CD14-positive monocyte (primary cell): ENCODE data around the gene SFMBT2. TPM values are rescaled to one million over a fixed set of nuclear protein-coding genes. Genes with fewer than 3 reads are reported as not detected.

Experiments used
- DNase-seq, 3 donors: peaks; one replicate each; pipeline ENCODE4 v3.0.0-alpha.2; 2011 to 2022
- H2AFZ ChIP-seq: 2 replicates; pipeline ENCODE4 v1.6.0; 2012; ENCODE audit warnings: mild to moderate bottlenecking, low read depth, low read length, inconsistent platforms; ENCODE audit not compliant: insufficient read depth, poor library complexity, severe bottlenecking
- H3K27ac ChIP-seq, 2 donors: 1 replicate in 1 of 2; 2 replicates in 1 of 2; pipeline ENCODE4 v1.5.1; 2012 to 2013; ENCODE audit warnings: low read length in 2 of 2, control low read depth in 1 of 2, inconsistent platforms in 1 of 2, low read depth in 1 of 2, mild to moderate bottlenecking in 1 of 2
- H3K27me3 ChIP-seq, 2 donors: one replicate each; pipeline versions ENCODE4 v1.6.0 to v1.6.1; 2011 to 2013; ENCODE audit warnings: low read length in 2 of 2; ENCODE audit not compliant: control insufficient read depth in 2 of 2, insufficient read depth in 2 of 2
- H3K36me3 ChIP-seq, 2 donors: replicated peaks in 1 of 2; 1 replicate in 1 of 2; 2 replicates in 1 of 2; pipeline versions ENCODE4 v1.5.1 to v1.6.1; 2012 to 2013; ENCODE audit warnings: low read length in 2 of 2, control low read depth in 1 of 2, inconsistent platforms in 1 of 2, mild to moderate bottlenecking in 1 of 2; ENCODE audit not compliant: insufficient read depth in 2 of 2, control insufficient read depth in 1 of 2
- H3K4me1 ChIP-seq, 2 donors: 1 replicate in 1 of 2; 2 replicates in 1 of 2; pipeline versions ENCODE4 v1.5.1 to v1.6.1; 2012 to 2013; ENCODE audit warnings: low read length in 2 of 2, control low read depth in 1 of 2, inconsistent platforms in 1 of 2, mild to moderate bottlenecking in 1 of 2, moderate library complexity in 1 of 2; ENCODE audit not compliant: insufficient read depth in 2 of 2, control insufficient read depth in 1 of 2
- H3K4me2 ChIP-seq: replicated peaks from 2 replicates; pipeline ENCODE3; 2012; ENCODE audit warnings: low read length, moderate library complexity, mild to moderate bottlenecking; ENCODE audit not compliant: poor library complexity, severe bottlenecking; ENCODE audit errors: extremely low read depth
- H3K4me3 ChIP-seq, 3 experiments: fragments of 200-600 bp in 1 of 3; sonication (generic) in 1 of 3; replicated peaks in 1 of 3; 1 replicate in 2 of 3; 2 replicates in 1 of 3; pipeline ENCODE4 v1.5.1; 2011 to 2013; ENCODE audit warnings: low read length in 3 of 3, mild to moderate bottlenecking in 3 of 3, control low read depth in 2 of 3, low read depth in 2 of 3, inconsistent platforms in 1 of 3, moderate library complexity in 1 of 3
- H3K79me2 ChIP-seq: 2 replicates; pipeline ENCODE4 v1.6.0; 2012; ENCODE audit warnings: mild to moderate bottlenecking, control low read depth, inconsistent platforms, low read length, moderate library complexity; ENCODE audit not compliant: insufficient read depth
- H3K9ac ChIP-seq: 2 replicates; pipeline ENCODE4 v1.6.0; 2017; ENCODE audit warnings: low read length, mild to moderate bottlenecking; ENCODE audit not compliant: insufficient read depth, poor library complexity, severe bottlenecking
- H3K9me3 ChIP-seq, 2 donors: replicated peaks in 1 of 2; 1 replicate in 1 of 2; 2 replicates in 1 of 2; pipeline versions ENCODE4 v1.5.1 to v1.6.1; 2012 to 2013; ENCODE audit warnings: low read length in 2 of 2, control low read depth in 1 of 2; ENCODE audit not compliant: control insufficient read depth in 1 of 2, insufficient read depth in 1 of 2
- H4K20me1 ChIP-seq: 2 replicates; pipeline ENCODE4 v1.6.0; 2012; ENCODE audit warnings: mild to moderate bottlenecking, low read length, control low read depth, moderate library complexity; ENCODE audit not compliant: insufficient read depth
- H3K27ac Mint-ChIP-seq, 7 donors: one replicate each; pipeline ENCODE4 v1.8.0; 2020; ENCODE audit warnings: mild to moderate bottlenecking in 7 of 7, mixed read lengths in 7 of 7, moderate library complexity in 6 of 7, inconsistent platforms in 2 of 7
- H3K27me3 Mint-ChIP-seq, 3 donors: one replicate each; pipeline ENCODE4 v1.8.0; 2021 to 2022; ENCODE audit warnings: low read depth in 3 of 3, mild to moderate bottlenecking in 3 of 3, mixed read lengths in 3 of 3, moderate library complexity in 3 of 3, inconsistent platforms in 1 of 3
- H3K36me3 Mint-ChIP-seq, 2 donors: one replicate each; pipeline ENCODE4 v1.8.0; 2020; ENCODE audit warnings: mixed read lengths in 2 of 2, inconsistent platforms in 1 of 2, mild to moderate bottlenecking in 1 of 2
- H3K4me1 Mint-ChIP-seq: one replicate; pipeline ENCODE4 v1.8.0; 2020; ENCODE audit warnings: mild to moderate bottlenecking, mixed read lengths
- H3K4me3 Mint-ChIP-seq, 2 donors: one replicate each; pipeline ENCODE4 v1.8.0; 2020; ENCODE audit warnings: mild to moderate bottlenecking in 2 of 2, mixed read lengths in 2 of 2, moderate library complexity in 1 of 2
- H3K9me3 Mint-ChIP-seq, 7 donors: one replicate each; pipeline ENCODE4 v1.8.0; 2020 to 2022; ENCODE audit warnings: mixed read lengths in 7 of 7, mild to moderate bottlenecking in 6 of 7, moderate library complexity in 6 of 7, inconsistent platforms in 2 of 7
- WGBS: methylation state at CpG from one replicate; pipeline ENCODE4 v1.1.5; 2013; ENCODE audit warnings: missing lambda C conversion rate; ENCODE audit not compliant: insufficient coverage; 5-methylcytosine and 5-hydroxymethylcytosine counted together
- intact Hi-C, 2 donors: fragments of 100-400 bp; cut with micrococcal nuclease; formaldehyde crosslinking; loops; one replicate each; pipeline versions ENCODE4 v1.15.0 to v1.15.1; 2023
- polyA plus RNA-seq, 3 donors: library from polyadenylated mRNA; depleted of rRNA in 1 of 3; unstranded in 2 of 3; stranded (reverse) in 1 of 3; fragments of 300-500 nt in 2 of 3; fragments of >200 nt in 1 of 3; fragmentation: Illumina TruSeq in 2 of 3; gene quantifications; 1 replicate in 2 of 3; 2 replicates in 1 of 3; pipeline ENCODE4 v1.2.3, GENCODE V29; 2012 to 2021
- TF ChIP-seq, protein P1 (sequence below): fragments of 200-600 bp; IDR thresholded peaks from one replicate; pipeline ENCODE4 v1.8.0; 2022; ENCODE audit warnings: antibody characterized with exemption, mild to moderate bottlenecking

Gene SFMBT2
- polyA plus RNA-seq, 3 donors = 0.53 to 10.9 (median 1.6) TPM

DNA sequence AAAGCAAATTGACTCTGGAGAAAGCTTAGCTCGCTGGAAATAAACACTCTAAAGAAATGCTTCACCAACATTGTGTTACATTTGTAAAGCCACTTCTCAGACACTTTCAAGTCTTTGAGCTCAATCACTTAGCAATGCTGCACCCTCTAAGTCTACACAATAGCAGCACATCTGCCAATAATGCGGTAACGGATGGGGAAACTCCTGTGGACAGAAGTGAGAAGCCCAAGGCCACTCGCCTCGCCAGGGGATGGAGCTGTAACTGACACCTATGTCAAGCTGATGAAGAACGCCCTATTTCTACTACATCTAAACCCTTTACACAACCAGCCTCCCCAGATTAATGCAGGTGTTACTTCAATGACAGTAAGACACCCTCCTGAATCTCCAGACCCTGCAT, 167.7 kb downstream of the SFMBT2 start:
- Mint-ChIP-seq H3K27me3 (peaks cover 0 to 2% (median 0%) of the 10 kb centered on the region in 3 donors), H3K9me3 (peaks cover 0 to 3% (median 0%) of the 10 kb centered on the region in 7 donors), H3K27ac (peak overlapping the region in 3 of 7 donors; percentile 28 to 99 (median 95)), H3K4me3 (no peak overlapping the region), H3K36me3 (peaks cover 27 to 28% of the 10 kb centered on the region in 2 donors), H3K4me1 (peaks cover 16% of the 10 kb centered on the region)
- TF ChIP-seq, protein P1, sequence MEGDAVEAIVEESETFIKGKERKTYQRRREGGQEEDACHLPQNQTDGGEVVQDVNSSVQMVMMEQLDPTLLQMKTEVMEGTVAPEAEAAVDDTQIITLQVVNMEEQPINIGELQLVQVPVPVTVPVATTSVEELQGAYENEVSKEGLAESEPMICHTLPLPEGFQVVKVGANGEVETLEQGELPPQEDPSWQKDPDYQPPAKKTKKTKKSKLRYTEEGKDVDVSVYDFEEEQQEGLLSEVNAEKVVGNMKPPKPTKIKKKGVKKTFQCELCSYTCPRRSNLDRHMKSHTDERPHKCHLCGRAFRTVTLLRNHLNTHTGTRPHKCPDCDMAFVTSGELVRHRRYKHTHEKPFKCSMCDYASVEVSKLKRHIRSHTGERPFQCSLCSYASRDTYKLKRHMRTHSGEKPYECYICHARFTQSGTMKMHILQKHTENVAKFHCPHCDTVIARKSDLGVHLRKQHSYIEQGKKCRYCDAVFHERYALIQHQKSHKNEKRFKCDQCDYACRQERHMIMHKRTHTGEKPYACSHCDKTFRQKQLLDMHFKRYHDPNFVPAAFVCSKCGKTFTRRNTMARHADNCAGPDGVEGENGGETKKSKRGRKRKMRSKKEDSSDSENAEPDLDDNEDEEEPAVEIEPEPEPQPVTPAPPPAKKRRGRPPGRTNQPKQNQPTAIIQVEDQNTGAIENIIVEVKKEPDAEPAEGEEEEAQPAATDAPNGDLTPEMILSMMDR = no peak
- peaks cover 9 to 14% of the 10 kb centered on the region in 2 donors for H3K4me1 ChIP-seq
- WGBS = 94% methylated on average over 6 of the region's 6 CpGs
- no peaks in the 10 kb centered on the region for H4K20me1 ChIP-seq
- H2AFZ ChIP-seq = peak overlapping the region; percentile 79
- H3K4me2 ChIP-seq = no peak overlapping the region
- H3K9me3 ChIP-seq = no peaks in the 10 kb centered on the region
- H3K9ac ChIP-seq = no peak overlapping the region
- no peaks in the 10 kb centered on the region for H3K27me3 ChIP-seq
- intact Hi-C loops = no loop called here
- peak overlapping the region in 1 of 2 donors; percentile 90 for H3K27ac ChIP-seq
- peaks cover 7 to 46% of the 10 kb centered on the region in 2 donors for H3K36me3 ChIP-seq
- no peaks in the 10 kb centered on the region for H3K79me2 ChIP-seq
- no peak overlapping the region for H3K4me3 ChIP-seq
- DNase-seq = no peak

DNA sequence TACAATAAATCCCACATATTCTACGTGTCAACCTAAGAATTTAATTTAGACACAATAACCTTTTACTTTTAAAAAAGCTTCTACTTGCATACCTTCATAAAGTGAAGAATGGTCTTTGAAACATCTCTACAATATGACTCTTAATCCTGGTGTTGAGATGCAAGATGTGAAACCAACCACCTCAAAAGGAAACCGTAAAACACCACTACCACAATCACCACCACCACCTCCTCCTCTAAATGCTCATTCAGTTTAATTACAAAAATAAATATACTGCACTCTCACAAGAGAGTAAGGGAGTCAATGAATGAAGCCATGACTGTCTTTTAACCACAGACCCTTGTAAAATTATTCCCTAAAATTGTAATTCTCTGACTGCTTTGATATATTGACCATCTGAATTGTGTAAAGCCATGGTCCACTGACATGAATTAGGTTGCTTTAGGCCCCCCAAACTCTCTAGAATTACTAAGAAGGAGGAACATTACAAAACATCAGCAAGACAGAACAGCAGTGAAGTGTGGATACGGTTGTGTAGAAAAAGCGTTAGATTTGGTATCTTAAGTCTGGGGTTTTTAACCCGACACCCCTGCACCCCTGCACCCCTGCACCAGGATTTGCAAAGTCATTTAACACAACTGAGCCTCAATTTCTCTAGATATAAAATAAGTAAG, 171.4 kb downstream of the SFMBT2 start:
- Histone ChIP-seq H3K4me3 (no peak overlapping the region), H3K27me3 (no peaks in the 10 kb centered on the region), H3K4me2 (no peak overlapping the region), H3K9ac (no peak overlapping the region), H3K79me2 (no peaks in the 10 kb centered on the region), H3K27ac (no peak overlapping the region), H3K36me3 (peaks cover 5 to 63% of the 10 kb centered on the region in 2 donors), H3K9me3 (no peaks in the 10 kb centered on the region), H2AFZ (no peak overlapping the region), H3K4me1 (peaks cover 6 to 12% of the 10 kb centered on the region in 2 donors), H4K20me1 (no peaks in the 10 kb centered on the region)
- TF ChIP-seq, protein P1 = no peak
- no peak for DNase-seq
- peaks cover 14% of the 10 kb centered on the region for H3K4me1 Mint-ChIP-seq
- H3K4me3 Mint-ChIP-seq = no peak overlapping the region
- H3K27ac Mint-ChIP-seq = no peak overlapping the region
- peaks cover 0 to 3% (median 0%) of the 10 kb centered on the region in 7 donors for H3K9me3 Mint-ChIP-seq
- WGBS = no CpG with 5 or more reads among the region's 5 CpGs
- intact Hi-C loops = no loop called here
- H3K27me3 Mint-ChIP-seq = peaks cover 0 to 2% (median 0%) of the 10 kb centered on the region in 3 donors
- H3K36me3 Mint-ChIP-seq = peaks cover 28 to 36% of the 10 kb centered on the region in 2 donors
